Uterus (tissue), 2 donors: ENCODE measurements around the gene ZNF19.

ENCODE experiments used
- CTCF ChIP-seq, 4 experiments: fragments of 200-600 bp in 2 of 4; fragments of 450-650 bp in 2 of 4; sonication (generic) in 2 of 4; IDR thresholded peaks; one replicate each; pipeline ENCODE4 v1.5.1; 2016 to 2019; ENCODE audit warnings: antibody characterized with exemption in 4 of 4, mild to moderate bottlenecking in 2 of 4, moderate library complexity in 1 of 4
- POLR2A ChIP-seq, 2 donors: fragments of 450-650 bp; IDR thresholded peaks; one replicate each; pipeline ENCODE4 v1.6.1; 2016; ENCODE audit warnings: antibody characterized with exemption in 2 of 2, mild to moderate bottlenecking in 1 of 2, moderate library complexity in 1 of 2

- TF ChIP-seq CTCF (IDR thresholded peaks at IDR 0.05) (no peak), POLR2A (IDR thresholded peaks at IDR 0.05) (no peak)
Observed at GRCh38 chr16:71431176-71431575, 57.9 kb downstream of the ZNF19 start.
